ENCODE results near the gene PACSIN1. TPM values are rescaled to one million over a fixed set of nuclear protein-coding genes. Genes with fewer than 3 reads are reported as not detected.

The PACSIN1 gene
- total and polyA plus RNA-seq, 4 donors: 0.03 to 0.17 (median 0.15) TPM

DNA sequence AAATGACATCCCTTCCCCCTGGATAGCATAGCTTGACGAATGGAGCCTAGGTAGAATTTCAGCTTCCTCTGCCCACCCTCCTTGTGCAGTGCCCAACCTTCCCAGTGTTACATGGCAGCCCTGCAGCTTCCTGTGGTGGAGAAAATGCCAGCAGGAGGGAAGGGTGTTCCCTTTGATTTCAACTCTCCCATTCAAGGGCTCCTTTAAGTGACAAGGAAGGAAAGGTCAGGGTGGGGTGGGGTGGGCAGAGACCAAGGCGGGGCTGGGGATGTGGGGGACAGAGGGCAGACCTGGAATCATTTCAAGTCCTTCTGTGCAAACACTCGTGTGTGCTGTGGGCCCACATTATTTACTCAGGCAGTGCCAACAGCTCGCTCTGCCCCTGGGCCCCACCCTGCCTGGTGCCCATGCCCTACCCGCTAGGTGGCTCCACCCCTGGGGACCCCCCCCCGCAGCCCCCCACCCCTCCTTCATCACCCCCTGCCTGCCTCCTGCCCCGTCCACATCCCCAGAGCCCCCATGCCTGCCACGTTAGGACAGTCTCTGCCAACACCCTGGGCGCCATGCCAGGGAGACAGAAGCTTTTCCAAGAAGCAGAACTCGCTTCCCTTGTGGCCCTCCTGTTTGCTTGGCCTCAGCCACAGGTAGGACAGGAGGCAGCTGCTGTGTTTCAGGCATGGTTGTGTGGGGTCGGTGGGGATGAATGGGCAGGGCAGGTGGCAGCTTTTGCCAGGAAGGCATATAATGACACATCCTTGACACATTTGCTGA is 80.9 kb downstream of the PACSIN1 start (continued):
- TF ChIP-seq, protein P1, sequence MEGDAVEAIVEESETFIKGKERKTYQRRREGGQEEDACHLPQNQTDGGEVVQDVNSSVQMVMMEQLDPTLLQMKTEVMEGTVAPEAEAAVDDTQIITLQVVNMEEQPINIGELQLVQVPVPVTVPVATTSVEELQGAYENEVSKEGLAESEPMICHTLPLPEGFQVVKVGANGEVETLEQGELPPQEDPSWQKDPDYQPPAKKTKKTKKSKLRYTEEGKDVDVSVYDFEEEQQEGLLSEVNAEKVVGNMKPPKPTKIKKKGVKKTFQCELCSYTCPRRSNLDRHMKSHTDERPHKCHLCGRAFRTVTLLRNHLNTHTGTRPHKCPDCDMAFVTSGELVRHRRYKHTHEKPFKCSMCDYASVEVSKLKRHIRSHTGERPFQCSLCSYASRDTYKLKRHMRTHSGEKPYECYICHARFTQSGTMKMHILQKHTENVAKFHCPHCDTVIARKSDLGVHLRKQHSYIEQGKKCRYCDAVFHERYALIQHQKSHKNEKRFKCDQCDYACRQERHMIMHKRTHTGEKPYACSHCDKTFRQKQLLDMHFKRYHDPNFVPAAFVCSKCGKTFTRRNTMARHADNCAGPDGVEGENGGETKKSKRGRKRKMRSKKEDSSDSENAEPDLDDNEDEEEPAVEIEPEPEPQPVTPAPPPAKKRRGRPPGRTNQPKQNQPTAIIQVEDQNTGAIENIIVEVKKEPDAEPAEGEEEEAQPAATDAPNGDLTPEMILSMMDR (IDR thresholded peaks at IDR 0.05; ENCODE audit: low read depth, low read length, missing input control): no peak
- no peak for TF ChIP-seq RAD21 (IDR thresholded peaks at IDR 0.05)

DNA sequence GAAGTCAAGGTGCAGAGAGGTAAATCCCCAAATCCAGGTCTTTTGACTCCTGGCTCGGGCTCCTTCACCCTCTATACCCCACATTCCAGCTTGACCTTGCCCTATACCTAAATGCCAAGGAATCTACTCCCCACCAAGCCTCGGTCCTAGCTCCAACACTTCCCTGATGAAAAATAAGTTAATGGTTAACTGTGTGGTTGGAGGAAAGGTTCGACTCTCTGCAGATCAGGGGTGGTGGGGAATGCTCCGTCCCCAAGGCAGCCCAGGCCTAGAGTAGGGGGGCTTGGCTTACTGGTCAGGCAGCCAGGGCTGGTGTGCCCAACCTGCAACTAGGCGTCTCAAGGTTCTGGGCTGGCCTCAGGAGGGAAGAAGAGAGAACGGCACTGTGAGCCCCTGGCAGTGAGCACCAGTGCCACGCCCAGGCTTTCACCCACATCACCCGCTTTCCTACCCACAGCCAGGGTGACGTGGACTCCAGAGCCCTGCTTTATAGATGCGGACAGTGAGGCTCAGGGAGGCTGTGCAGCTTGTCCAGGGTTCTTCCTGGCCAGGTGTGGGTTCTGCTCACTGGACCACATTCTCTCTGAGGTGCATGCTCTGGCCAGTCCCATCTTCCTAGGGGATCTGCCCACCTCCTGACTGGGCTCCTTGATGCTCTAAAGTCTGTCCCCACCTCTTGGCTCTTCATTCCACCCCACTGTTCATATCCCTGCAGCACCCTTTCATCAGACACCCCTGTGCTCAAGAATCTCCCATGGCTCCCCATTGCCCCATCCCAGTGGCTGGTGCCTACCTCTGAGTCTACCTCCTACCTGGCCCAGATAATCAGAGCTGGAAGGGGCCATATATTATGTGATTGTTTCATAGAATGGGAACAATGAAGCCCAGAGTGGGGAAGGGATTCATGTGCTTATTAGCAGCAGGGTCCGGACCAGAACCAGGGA is 82.1 kb downstream of the PACSIN1 start:
- Histone ChIP-seq H3K4me1 (ENCODE audit: control insufficient read depth in 4 of 4, insufficient read depth in 4 of 4, low read length in 3 of 4) (peaks cover 4 to 14% (median 4%) of the 10 kb centered on the region in 4 donors), H3K4me3 (ENCODE audit: low read depth in 1 of 3, low read length in 3 of 3) (no peak overlapping the region), H3K27me3 (ENCODE audit: control insufficient read depth in 4 of 4, insufficient read depth in 4 of 4, low read length in 3 of 4) (no peaks in the 10 kb centered on the region), H3K36me3 (ENCODE audit: control insufficient read depth in 4 of 4, insufficient read depth in 3 of 4, low read depth in 1 of 4, low read length in 3 of 4) (no peaks in the 10 kb centered on the region), H3K9ac (ENCODE audit: low read depth in 1 of 2, low read length in 2 of 2) (no peak overlapping the region), H3K9me3 (ENCODE audit: control insufficient read depth in 4 of 4, low read length in 3 of 4) (no peaks in the 10 kb centered on the region), H3K27ac (ENCODE audit: low read depth in 1 of 2, low read length in 2 of 2) (no peak overlapping the region)
- TF ChIP-seq SP1 (IDR thresholded peaks at IDR 0.05): no peak
- TF ChIP-seq, protein P1 (IDR thresholded peaks at IDR 0.05; ENCODE audit: low read depth, low read length, missing input control): no peak
- TF ChIP-seq, protein P2, sequence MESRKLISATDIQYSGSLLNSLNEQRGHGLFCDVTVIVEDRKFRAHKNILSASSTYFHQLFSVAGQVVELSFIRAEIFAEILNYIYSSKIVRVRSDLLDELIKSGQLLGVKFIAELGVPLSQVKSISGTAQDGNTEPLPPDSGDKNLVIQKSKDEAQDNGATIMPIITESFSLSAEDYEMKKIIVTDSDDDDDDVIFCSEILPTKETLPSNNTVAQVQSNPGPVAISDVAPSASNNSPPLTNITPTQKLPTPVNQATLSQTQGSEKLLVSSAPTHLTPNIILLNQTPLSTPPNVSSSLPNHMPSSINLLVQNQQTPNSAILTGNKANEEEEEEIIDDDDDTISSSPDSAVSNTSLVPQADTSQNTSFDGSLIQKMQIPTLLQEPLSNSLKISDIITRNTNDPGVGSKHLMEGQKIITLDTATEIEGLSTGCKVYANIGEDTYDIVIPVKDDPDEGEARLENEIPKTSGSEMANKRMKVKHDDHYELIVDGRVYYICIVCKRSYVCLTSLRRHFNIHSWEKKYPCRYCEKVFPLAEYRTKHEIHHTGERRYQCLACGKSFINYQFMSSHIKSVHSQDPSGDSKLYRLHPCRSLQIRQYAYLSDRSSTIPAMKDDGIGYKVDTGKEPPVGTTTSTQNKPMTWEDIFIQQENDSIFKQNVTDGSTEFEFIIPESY (IDR thresholded peaks at IDR 0.05): no peak
- TF ChIP-seq TAF1 (conservative IDR thresholded peaks at IDR 0.05): no peak
- no peak for TF ChIP-seq RAD21 (IDR thresholded peaks at IDR 0.05)
- no peak for TF ChIP-seq NR2F2 (IDR thresholded peaks at IDR 0.05)
- TF ChIP-seq, protein P3, sequence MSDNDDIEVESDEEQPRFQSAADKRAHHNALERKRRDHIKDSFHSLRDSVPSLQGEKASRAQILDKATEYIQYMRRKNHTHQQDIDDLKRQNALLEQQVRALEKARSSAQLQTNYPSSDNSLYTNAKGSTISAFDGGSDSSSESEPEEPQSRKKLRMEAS (IDR thresholded peaks at IDR 0.05): no peak
- TF ChIP-seq, protein P4, sequence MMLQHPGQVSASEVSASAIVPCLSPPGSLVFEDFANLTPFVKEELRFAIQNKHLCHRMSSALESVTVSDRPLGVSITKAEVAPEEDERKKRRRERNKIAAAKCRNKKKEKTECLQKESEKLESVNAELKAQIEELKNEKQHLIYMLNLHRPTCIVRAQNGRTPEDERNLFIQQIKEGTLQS (IDR thresholded peaks at IDR 0.05): no peak
- no peak for TF ChIP-seq HNF4G (IDR thresholded peaks at IDR 0.05)
- TF ChIP-seq HNF4A (conservative IDR thresholded peaks at IDR 0.05): no peak
- TF ChIP-seq RXRA (IDR thresholded peaks at IDR 0.05): no peak
- no peak for DNase-seq (ENCODE audit: low spot score)
- WGBS: 73% methylated on average over 11 of the region's 11 CpGs
